Measurements from ENCODE around the gene CCDC57. TPM values are rescaled to one million over a fixed set of nuclear protein-coding genes. Genes with fewer than 3 reads are reported as not detected.
A peak's percentile ranks its signal among the peaks of the same experiment; 100 is the strongest.

CCDC57 gene
- total and polyA plus RNA-seq, 2 of the 8 experiments (the other 6 are each of a cell fraction or from before 2014, with no cell fraction given) = 8.4 to 12.9 TPM

DNA sequence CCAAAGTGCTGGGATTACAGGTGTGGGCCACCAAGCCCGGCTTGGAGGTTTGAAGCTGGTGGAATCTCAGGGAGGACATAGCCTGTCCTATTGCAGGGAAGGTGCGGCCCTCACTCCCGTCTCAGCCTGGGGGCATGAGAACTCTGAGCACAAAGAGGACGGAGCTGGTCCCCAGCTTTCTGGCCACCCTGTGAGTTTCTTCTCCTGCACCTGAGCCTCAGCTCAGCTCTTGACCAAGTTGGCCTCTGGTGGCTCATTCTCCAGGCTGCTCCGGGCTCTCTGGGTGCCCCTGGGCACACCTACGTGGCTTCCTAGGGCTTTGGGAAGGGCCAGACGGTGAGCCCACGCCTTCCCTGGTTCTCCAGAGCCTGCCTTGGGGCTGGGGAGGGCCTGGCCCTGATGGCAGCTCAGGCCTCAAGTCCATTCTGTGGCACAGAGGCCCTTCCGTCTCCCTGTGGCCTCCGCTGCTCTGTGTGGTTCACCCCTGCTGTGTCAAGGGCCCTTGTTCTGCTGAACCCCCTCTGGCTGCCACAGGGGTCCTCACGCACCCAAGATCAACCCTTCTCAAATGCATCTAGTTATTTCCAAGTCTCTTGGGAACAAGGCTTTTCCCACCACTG is 107.7 kb downstream of the CCDC57 start:
- peak overlapping the region; percentile 72; the same call in 1 of the 2 replicates for H2BK15ac ChIP-seq (ENCODE audit: low read length)
- no peak overlapping the region for H3K9ac ChIP-seq (replicated peaks in 1 of 4; ENCODE audit: extremely low read depth in 1 of 4, low read depth in 3 of 4, low read length in 3 of 4)
- H3K27me3 ChIP-seq (replicated peaks in 1 of 4; ENCODE audit: control insufficient read depth in 3 of 4, extremely low read depth in 1 of 4, insufficient read depth in 3 of 4, low read length in 3 of 4) = no peaks in the 10 kb centered on the region
- no peak overlapping the region for H2AFZ ChIP-seq (ENCODE audit: low read length)
- peaks cover 0 to 60% (median 48%) of the 10 kb centered on the region in 4 experiments; a peak in 6 of 7 replicates for H3K4me1 ChIP-seq (replicated peaks in 1 of 4; ENCODE audit: control insufficient read depth in 3 of 4, insufficient read depth in 4 of 4, low read length in 3 of 4)
- no peaks in the 10 kb centered on the region; the same call in none of the 2 replicates for H3K79me1 ChIP-seq (ENCODE audit: low read depth, low read length)
- no peak overlapping the region for H3K4me3 ChIP-seq (ENCODE audit: extremely low read depth in 1 of 4, insufficient read depth in 2 of 4, low read depth in 3 of 4, low read length in 4 of 4)
- H4K91ac ChIP-seq (replicated peaks; ENCODE audit: insufficient read length, low read length) = no peak overlapping the region
- no peak overlapping the region for H3K23ac ChIP-seq (ENCODE audit: insufficient read length)
- POLR2A ChIA-PET (ENCODE audit: partially characterized antibody) = interaction anchor here (0.5 to 2.7 kb wide), 12 partner anchors 9 to 134 kb away, joined by 3 to 13 read pairs (median 4); partner anchors contain the start of genes CENPX and RAC3
- FAIRE-seq (no peak), DNase-seq (ENCODE audit: low read depth in 1 of 2, low spot score in 2 of 2) (no peak)
- 0 out of 2 replicates have a peak overlapping the region, but pooled peaks have one; percentile 32 for H2BK20ac ChIP-seq (ENCODE audit: low read length)
- H3K27ac ChIP-seq (ENCODE audit: low read depth, low read length) = no peak overlapping the region
- H3K23me2 ChIP-seq (ENCODE audit: low read depth, low read length) = no peaks in the 10 kb centered on the region
- H3K56ac ChIP-seq (replicated peaks; ENCODE audit: insufficient read length, low read depth, low read length) = no peak overlapping the region
- no peak overlapping the region for H2BK120ac ChIP-seq (replicated peaks; ENCODE audit: low read depth, low read length)
- 84% methylated on average over 9 of the region's 11 CpGs; no CpG with 5 or more reads in 1 of the 2 experiments for WGBS, 2 experiments (ENCODE audit: extremely low coverage in 1 of 2, insufficient coverage in 1 of 2, insufficient read length in 1 of 2, insufficient replicate concordance in 2 of 2, low coverage in 1 of 2, low lambda C conversion rate in 2 of 2, missing lambda C conversion rate in 1 of 2)
- no peak overlapping the region for H3K4ac ChIP-seq (replicated peaks; ENCODE audit: insufficient read length, low read depth, low read length)
- H4K8ac ChIP-seq (ENCODE audit: extremely low read depth, insufficient read depth, low read length) = no peak overlapping the region
- no peak overlapping the region; a peak in 1 of 4 replicates for H3K4me2 ChIP-seq (ENCODE audit: insufficient read depth in 1 of 2, low read depth in 2 of 2, low read length in 2 of 2)
- CTCF ChIA-PET (ENCODE audit: partially characterized antibody) = interaction anchor here (0.6 to 6.5 kb wide), 10 partner anchors 12 to 90 kb away, joined by 3 to 61 read pairs (median 4); no protein-coding TSS in a partner anchor
- H3K14ac ChIP-seq (ENCODE audit: insufficient read length) = no peak overlapping the region
- no peaks in the 10 kb centered on the region for H3K9me3 ChIP-seq (ENCODE audit: insufficient read depth in 2 of 2, low read depth in 1 of 2, low read length in 1 of 2)
- H4K20me1 ChIP-seq (replicated peaks in 1 of 2; ENCODE audit: control insufficient read depth in 1 of 2, insufficient read depth in 2 of 2, low read length in 2 of 2) = peaks cover 0 to 2% of the 10 kb centered on the region in 2 experiments
- 0 out of 2 replicates have a peak overlapping the region, but pooled peaks have one; percentile 1 for H2AK5ac ChIP-seq (ENCODE audit: low read depth, low read length)
- H3K36me3 ChIP-seq (ENCODE audit: control insufficient read depth in 2 of 4, insufficient read depth in 4 of 4, low read length in 3 of 4) = no peaks in the 10 kb centered on the region
- H2BK12ac ChIP-seq (ENCODE audit: low read depth, low read length) = peak overlapping the region; percentile 81
- H4K5ac ChIP-seq (ENCODE audit: insufficient read length, low read depth, low read length) = no peak overlapping the region
- peaks cover 0 to 4% of the 10 kb centered on the region in 2 experiments; a peak in 1 of 4 replicates for H3K79me2 ChIP-seq (ENCODE audit: control insufficient read depth in 1 of 2, insufficient read depth in 2 of 2, low read length in 2 of 2)
- peak overlapping the region; percentile 71; the same call in 1 of the 2 replicates for H3K18ac ChIP-seq (ENCODE audit: extremely low read depth, low read length)
- peak overlapping the region; percentile 35; the same call in 1 of the 2 replicates for H2BK5ac ChIP-seq (ENCODE audit: low read depth, low read length)
- TF ChIP-seq CHD1 (IDR thresholded peaks at IDR 0.05; ENCODE audit: low read depth, low read length) = no peak
- no peak for TF ChIP-seq TCF12 (IDR thresholded peaks at IDR 0.05; ENCODE audit: low read depth, low read length)
- TF ChIP-seq CEBPB (IDR thresholded peaks at IDR 0.05; ENCODE audit: low read depth, low read length) = no peak
- no peak for TF ChIP-seq SAP30 (IDR thresholded peaks at IDR 0.05; ENCODE audit: insufficient read depth, insufficient replicate concordance, low read length)
- TF ChIP-seq SIX5 (IDR thresholded peaks at IDR 0.05; ENCODE audit: low read depth, low read length) = no peak
- no peak for TF ChIP-seq TAF1 (IDR thresholded peaks at IDR 0.05; ENCODE audit: low read depth, low read length)
- TF ChIP-seq NANOG (IDR thresholded peaks at IDR 0.05; ENCODE audit: insufficient read depth, low read depth, low read length, poor library complexity, severe bottlenecking) = no peak
- no peak for TF ChIP-seq NRF1 (IDR thresholded peaks at IDR 0.05; ENCODE audit: low read depth, low read length)
- TF ChIP-seq EGR1 (IDR thresholded peaks at IDR 0.05; ENCODE audit: borderline replicate concordance, low read depth, low read length) = no peak
- TF ChIP-seq CTCF (IDR thresholded peaks at IDR 0.05; ENCODE audit: control extremely low read depth in 1 of 3, insufficient read depth in 1 of 3, low read depth in 1 of 3, low read length in 3 of 3) = no peak
